ENCODE results near the gene RAPGEF4. TPM values are rescaled to one million over a fixed set of nuclear protein-coding genes. Genes with fewer than 3 reads are reported as not detected.

Gene RAPGEF4
- total and polyA plus RNA-seq, 9 of the 15 experiments (the other 6 are each of a cell fraction or from before 2014, with no cell fraction given) = 0.04 to 0.33 (median 0.13) TPM; not detected in 6

GRCh38 chr2:172912266-172912665 lies 176.6 kb downstream of the RAPGEF4 start (continued):
- TF ChIP-seq ZNF609 (CRISPR knock-in tag; IDR thresholded peaks at IDR 0.05; ENCODE audit: borderline replicate concordance) (no peak), PTTG1 (tag; IDR thresholded peaks at IDR 0.05; ENCODE audit: low read depth) (no peak), KDM4B (IDR thresholded peaks at IDR 0.05; ENCODE audit: borderline replicate concordance in 2 of 2, low read depth in 1 of 2) (no peak), U2AF2 (optimal IDR thresholded peaks at IDR 0.05; ENCODE audit: low read depth, low read length) (no peak), ARID3A (IDR thresholded peaks at IDR 0.05; ENCODE audit: borderline replicate concordance, low read depth, low read length) (no peak), ATF4 (CRISPR knock-in tag; IDR thresholded peaks at IDR 0.05) (no peak), ZNF232 (CRISPR knock-in tag; IDR thresholded peaks at IDR 0.05) (no peak), MAFG (tag; conservative IDR thresholded peaks at IDR 0.05) (no peak), ZNF668 (CRISPR knock-in tag; IDR thresholded peaks at IDR 0.05) (no peak), MECOM (CRISPR knock-in tag; IDR thresholded peaks at IDR 0.05) (no peak), GABPB2 (CRISPR knock-in tag; conservative IDR thresholded peaks at IDR 0.05) (no peak), SOX6 (IDR thresholded peaks at IDR 0.05) (no peak), ZBTB12 (CRISPR knock-in tag; IDR thresholded peaks at IDR 0.05) (no peak), SAFB2 (IDR thresholded peaks at IDR 0.05; ENCODE audit: borderline replicate concordance, low read depth, low read length, severe bottlenecking) (no peak)

All from K562 (cell line).